HUES6 (cell line): Measurements from ENCODE around the gene CIBAR2.

Experiments used
- H3K27ac ChIP-seq: 2 replicates; pipeline ENCODE4 v1.7.0; 2013; ENCODE audit warnings: low read depth, mild to moderate bottlenecking, low read length, inconsistent platforms
- H3K27me3 ChIP-seq: 2 replicates; pipeline ENCODE4 v1.6.1; 2013; ENCODE audit warnings: low read length; ENCODE audit not compliant: control insufficient read depth, insufficient read depth
- H3K36me3 ChIP-seq: 2 replicates; pipeline ENCODE4 v1.6.1; 2013; ENCODE audit warnings: low read length; ENCODE audit not compliant: control insufficient read depth, insufficient read depth
- H3K4me1 ChIP-seq: 2 replicates; pipeline ENCODE4 v1.6.1; 2013; ENCODE audit warnings: low read length; ENCODE audit not compliant: control insufficient read depth, insufficient read depth
- H3K4me3 ChIP-seq: 2 replicates; pipeline ENCODE4 v1.5.1; 2013; ENCODE audit warnings: low read depth, low read length
- H3K9ac ChIP-seq: one replicate; pipeline ENCODE4 v1.6.1; 2013; ENCODE audit warnings: mild to moderate bottlenecking, low read length
- H3K9me3 ChIP-seq: 2 replicates; pipeline ENCODE4 v1.6.1; 2013; ENCODE audit warnings: low read depth, low read length; ENCODE audit not compliant: control insufficient read depth, insufficient read depth

The CIBAR2 gene

DNA sequence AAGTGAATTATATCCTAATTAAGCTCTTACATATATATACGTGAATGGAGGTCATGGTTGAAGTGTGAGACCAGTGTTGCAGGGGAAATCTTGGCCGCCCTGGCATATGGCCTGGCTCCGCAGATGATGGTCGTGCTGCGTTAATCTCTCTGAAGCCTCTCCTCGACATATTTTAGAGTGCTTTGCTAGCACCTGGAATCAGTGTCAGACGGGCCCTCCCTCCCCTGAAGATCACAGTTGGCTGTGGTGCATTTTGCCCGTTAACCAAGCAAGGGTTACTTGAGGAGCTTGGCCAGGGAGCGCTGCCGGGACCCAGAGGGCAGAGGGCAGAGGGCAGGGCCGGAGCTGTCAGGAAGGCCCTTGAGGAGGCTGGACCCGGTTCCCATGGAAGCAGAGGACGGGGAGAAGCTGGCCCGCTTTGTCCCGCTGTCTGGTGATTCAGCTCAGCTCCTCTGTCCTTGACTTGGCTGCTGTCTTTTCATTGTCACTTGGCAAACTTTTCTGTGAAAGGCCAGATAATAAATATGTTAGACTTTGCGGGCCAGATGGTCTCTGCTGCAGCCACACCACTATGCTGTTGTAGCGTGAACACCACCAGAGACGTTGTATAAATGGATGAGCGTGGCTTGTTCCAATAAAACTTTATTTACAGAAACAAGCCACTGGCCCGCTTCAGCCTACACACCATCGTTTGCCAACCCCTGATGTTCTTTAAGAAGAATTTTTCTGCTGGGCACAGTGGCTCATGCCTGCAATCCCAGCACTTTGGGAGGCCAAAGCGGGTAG, 32.3 kb downstream of the CIBAR2 start:
- H3K36me3 ChIP-seq: no peaks in the 10 kb centered on the region
- no peaks in the 10 kb centered on the region for H3K9me3 ChIP-seq
- H3K4me1 ChIP-seq: peaks cover 44% of the 10 kb centered on the region
- no peak overlapping the region for H3K9ac ChIP-seq
- no peak overlapping the region for H3K4me3 ChIP-seq
- H3K27me3 ChIP-seq: peaks cover 49% of the 10 kb centered on the region
- no peak overlapping the region for H3K27ac ChIP-seq

DNA sequence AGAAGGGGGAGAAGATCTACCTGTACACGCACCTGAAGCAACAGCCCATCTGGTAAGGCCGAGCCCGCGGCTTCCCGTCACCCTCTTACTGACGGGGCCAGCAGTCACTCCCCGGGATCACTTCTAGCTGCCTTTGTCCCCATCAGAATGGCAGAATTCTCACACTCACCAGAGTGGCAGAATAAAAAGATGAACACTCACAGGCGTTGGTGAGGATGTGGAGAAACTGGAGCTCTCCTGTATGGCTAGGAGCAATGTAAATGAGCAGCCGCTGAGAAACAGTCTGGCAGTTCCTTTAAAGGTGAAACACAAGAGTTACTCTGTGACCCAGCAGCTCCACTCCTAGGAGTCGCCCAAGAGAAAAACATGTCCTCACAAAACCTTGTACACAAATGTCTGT, 33.3 kb downstream of the CIBAR2 start:
- Histone ChIP-seq H3K4me3 (no peak overlapping the region), H3K27me3 (peaks cover 44% of the 10 kb centered on the region), H3K4me1 (peaks cover 44% of the 10 kb centered on the region), H3K27ac (no peak overlapping the region), H3K9ac (no peak overlapping the region), H3K36me3 (no peaks in the 10 kb centered on the region), H3K9me3 (no peaks in the 10 kb centered on the region)

DNA sequence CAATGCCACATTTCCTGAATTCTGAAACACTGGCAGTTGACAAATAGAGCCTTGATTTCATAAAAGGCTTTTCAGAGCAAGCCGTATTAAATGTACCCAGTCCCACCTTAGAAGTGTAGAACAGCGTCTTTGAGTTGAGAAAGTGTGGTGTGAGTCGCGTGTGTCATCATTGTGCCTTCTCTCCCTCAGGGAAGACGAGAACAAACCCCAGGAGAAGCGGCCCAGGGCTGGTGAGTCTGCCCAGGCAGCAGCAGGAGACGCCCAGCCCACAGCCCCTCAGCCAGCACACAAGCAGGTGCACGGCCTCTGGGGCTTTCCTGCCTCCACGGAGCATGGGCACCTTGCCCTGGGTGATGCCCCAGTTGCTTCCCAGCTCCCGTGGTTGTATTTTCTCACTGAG, 34.0 kb downstream of the CIBAR2 start:
- Histone ChIP-seq H3K36me3 (no peaks in the 10 kb centered on the region), H3K4me1 (peaks cover 39% of the 10 kb centered on the region), H3K27me3 (peaks cover 38% of the 10 kb centered on the region), H3K27ac (no peak overlapping the region), H3K9ac (no peak overlapping the region), H3K9me3 (no peaks in the 10 kb centered on the region), H3K4me3 (no peak overlapping the region)

DNA sequence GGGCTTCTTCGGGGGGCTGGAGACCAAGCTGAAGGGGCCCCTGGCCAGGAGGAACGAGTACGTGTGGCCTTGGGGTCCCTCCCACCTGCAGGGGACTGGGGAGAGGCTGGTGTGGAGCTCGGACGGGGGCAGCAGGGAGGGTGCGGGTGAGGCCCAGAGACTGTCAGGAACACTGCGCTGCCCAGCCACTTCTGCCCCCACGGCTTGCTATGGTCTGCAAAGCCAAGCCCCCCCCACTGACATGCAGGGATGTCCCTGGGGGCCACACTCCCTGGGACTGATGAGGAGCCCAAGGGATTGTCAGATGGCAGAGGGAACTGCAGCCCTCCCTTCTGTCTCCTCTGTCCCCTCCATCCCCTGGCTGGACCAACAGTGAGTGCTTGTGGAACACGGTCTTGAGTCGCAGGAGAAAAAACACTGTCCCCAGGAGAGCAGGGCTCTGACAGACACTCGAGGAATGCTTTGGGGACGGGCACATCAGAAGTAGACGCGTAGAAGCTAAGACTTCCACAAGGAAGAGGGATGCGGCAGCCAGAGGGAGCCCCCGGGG, 34.6 kb downstream of the CIBAR2 start:
- H3K36me3 ChIP-seq: no peaks in the 10 kb centered on the region
- no peaks in the 10 kb centered on the region for H3K9me3 ChIP-seq
- no peak overlapping the region for H3K4me3 ChIP-seq
- H3K27me3 ChIP-seq: peaks cover 32% of the 10 kb centered on the region
- no peak overlapping the region for H3K27ac ChIP-seq
- peaks cover 35% of the 10 kb centered on the region for H3K4me1 ChIP-seq
- no peak overlapping the region for H3K9ac ChIP-seq

DNA sequence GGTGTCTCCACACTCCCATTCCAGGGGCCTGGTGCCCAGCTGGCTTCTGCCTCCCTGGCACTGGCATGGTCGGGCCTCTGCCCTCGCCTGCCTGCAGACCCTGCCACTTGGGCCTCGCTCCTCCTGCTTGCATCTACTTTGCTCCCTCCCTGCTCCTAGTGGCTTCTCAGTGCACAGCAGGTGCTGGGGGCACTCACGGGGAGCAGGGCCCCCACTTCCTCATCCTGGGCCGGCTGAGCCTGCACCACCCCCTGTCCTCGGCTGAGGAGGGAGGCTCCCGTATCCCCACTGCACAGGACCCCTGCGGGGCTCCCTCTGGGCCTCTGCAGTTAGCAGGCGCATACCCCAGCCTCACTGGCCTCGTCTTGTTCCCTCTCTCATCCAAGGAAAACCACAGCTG, 35.2 kb downstream of the CIBAR2 start:
- Histone ChIP-seq H3K27me3 (peaks cover 26% of the 10 kb centered on the region), H3K27ac (no peak overlapping the region), H3K4me3 (no peak overlapping the region), H3K4me1 (peaks cover 28% of the 10 kb centered on the region), H3K9me3 (no peaks in the 10 kb centered on the region), H3K9ac (no peak overlapping the region), H3K36me3 (no peaks in the 10 kb centered on the region)

DNA sequence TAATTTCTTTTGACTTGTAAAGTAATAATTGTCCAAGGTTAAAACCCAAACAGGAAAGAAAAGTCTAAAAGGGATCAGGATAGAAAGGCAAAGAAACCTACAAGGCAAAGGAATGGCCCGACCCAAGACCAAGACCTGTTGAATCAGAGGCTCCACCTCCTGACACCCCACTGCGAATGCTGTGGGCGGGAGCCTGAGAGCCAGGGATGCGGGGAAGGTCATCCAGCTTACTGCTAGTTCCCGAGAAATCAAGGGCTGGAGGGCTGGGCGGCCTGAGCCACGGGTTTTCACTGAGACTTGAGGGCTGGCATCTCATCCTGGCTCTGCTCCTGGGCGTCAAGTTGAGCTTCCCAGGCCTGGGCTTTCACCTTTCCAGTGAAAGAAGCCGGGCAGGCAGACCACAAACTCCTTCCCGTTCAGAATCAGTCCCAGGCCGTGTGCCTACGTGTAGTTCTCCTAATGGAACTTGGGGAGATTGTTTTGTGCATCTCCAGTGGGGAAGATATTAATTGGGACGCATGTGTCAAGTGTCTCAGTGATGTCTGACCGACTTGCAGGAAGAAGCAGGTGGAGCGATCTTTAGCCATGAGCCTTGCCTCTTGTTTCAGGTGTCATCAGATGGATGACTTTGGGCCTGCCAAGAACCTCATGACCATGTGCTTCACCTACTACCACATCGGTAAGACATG, 36.9 kb downstream of the CIBAR2 start:
- Histone ChIP-seq H3K27ac (no peak overlapping the region), H3K36me3 (no peaks in the 10 kb centered on the region), H3K9me3 (no peaks in the 10 kb centered on the region), H3K4me3 (no peak overlapping the region), H3K4me1 (peaks cover 15% of the 10 kb centered on the region), H3K9ac (no peak overlapping the region), H3K27me3 (peaks cover 13% of the 10 kb centered on the region)

DNA sequence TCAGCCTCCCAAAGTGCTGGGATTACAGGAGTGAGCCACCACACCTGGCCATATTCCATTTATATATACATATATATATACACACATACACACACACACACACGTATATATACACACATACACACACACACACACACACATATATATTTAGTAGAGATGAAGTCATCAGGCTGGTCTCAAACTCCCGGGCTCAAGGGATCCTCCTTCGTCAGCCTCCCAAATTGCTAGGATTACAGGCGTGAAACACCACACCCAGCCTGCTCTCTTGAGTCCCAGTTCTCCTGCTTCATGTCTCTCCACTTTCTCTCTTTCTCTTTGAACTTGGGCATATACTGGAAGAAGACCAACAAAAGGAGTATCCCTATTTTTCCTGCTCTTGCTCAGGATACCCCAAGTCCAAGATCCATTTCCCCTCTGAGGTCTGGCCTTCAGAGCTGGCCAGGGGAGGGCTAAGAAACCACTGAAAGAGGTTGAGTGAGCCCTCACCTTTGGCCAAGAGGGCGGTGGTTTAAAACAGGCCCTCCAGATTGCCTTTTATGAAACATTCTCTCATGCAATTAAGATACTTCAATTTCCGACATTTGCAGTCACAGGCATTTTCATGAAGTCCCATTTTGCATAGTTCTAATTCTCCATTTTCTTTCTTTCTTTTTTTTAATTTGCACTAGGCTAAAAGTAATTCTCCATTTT, 37.9 kb downstream of the CIBAR2 start:
- H3K4me3 ChIP-seq: no peak overlapping the region
- H3K9ac ChIP-seq: no peak overlapping the region
- H3K27me3 ChIP-seq: peaks cover 13% of the 10 kb centered on the region

DNA sequence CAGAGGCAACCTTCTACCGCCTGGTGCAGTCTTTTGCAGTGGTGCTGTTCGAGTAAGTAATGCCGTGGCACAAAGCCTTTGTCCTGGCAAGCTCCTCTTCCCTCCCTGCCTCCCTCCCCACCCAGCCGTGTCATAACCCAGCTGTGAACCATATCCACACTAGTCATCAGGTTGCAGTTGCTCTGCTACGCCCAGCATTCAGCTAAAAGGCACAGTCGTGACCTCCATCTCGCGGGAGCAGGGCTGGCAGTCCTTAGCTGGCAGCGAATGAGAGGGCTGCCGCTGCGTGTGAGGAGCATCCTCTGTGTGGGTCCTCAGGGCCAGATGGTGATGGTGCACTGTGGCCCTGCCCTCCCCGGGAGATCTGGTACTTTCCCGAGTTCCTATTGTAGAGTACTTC, 39.3 kb downstream of the CIBAR2 start:
- H3K9ac ChIP-seq: no peak overlapping the region
- peaks cover 15% of the 10 kb centered on the region for H3K4me1 ChIP-seq
- peaks cover 10% of the 10 kb centered on the region for H3K27me3 ChIP-seq
- no peak overlapping the region for H3K4me3 ChIP-seq
- no peaks in the 10 kb centered on the region for H3K9me3 ChIP-seq
- H3K36me3 ChIP-seq: no peaks in the 10 kb centered on the region
- H3K27ac ChIP-seq: no peak overlapping the region

More for the DNA sequence above, 37.9 kb downstream of the CIBAR2 start:
- Histone ChIP-seq H3K27ac (no peak overlapping the region), H3K9me3 (no peaks in the 10 kb centered on the region), H3K36me3 (no peaks in the 10 kb centered on the region), H3K4me1 (peaks cover 15% of the 10 kb centered on the region)

DNA sequence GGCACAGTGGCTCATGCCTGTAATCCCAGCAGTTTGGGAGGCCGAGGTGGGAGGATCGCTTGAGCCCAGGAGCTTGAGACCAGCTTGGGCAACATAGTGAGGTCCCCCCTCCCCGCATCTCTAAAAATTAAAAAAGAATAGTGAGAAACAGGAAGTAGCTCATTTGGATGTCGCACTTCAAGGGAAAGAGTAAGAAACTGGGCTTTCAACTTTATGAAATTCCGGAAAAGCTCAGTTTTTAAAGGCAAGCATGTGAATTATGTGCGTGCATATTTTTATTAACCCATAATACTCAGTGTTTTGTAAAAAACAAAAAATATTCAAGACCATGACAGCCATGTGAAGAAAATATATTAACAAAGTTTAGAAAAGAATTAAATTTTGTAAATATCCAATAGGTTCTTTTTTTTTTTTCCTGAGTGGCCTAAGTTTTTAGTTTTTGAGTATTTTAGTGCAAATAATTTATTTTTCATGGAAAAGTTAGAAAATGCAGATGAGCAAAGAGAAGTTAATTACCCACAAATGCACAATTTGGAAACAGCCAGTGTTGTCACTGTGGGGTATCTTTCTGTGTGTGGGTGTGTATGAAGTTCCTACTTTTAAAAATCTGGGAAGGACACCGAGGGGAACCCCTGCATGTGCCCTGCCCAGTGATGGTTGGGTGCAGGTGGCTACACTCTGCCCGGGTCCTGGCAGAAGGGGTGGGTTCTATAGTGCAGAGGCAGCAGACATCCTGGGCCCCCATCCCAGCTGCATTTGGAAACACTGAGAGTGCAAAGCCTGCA, 40.0 kb downstream of the CIBAR2 start:
- Histone ChIP-seq H3K27ac (no peak overlapping the region), H3K9ac (no peak overlapping the region), H3K9me3 (no peaks in the 10 kb centered on the region), H3K27me3 (peaks cover 6% of the 10 kb centered on the region), H3K4me3 (no peak overlapping the region), H3K4me1 (peaks cover 13% of the 10 kb centered on the region), H3K36me3 (0 out of 2 replicates have a peak, but pooled peaks cover 2% of the 10 kb centered on the region)

DNA sequence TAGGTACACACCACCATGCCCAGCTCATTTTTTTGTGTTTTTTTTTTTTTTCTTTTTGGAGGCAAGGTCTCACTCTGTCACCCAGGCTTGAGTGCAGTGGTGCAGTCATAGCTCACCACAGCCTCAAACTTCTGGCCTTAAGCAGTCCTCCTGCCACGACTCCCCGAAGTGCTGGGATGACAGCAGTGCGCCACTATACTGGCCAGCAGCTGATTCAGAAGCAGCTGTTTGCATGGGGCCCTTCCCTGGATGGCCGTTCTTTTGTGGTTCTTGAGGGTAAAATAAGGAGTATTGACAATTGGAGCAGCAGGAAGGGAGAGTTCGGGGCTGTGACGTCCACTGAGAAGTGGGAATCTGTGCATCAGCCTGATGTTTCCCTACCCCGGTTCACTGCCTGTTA, 43.1 kb downstream of the CIBAR2 start:
- no peaks in the 10 kb centered on the region for H3K9me3 ChIP-seq

More for the DNA sequence above, 43.1 kb downstream of the CIBAR2 start:
- H3K36me3 ChIP-seq: 0 out of 2 replicates have a peak, but pooled peaks cover 3% of the 10 kb centered on the region
- no peaks in the 10 kb centered on the region for H3K27me3 ChIP-seq
- H3K4me3 ChIP-seq: no peak overlapping the region
- no peaks in the 10 kb centered on the region for H3K4me1 ChIP-seq
- H3K9ac ChIP-seq: no peak overlapping the region
- no peak overlapping the region for H3K27ac ChIP-seq
